Hepatic stellate cell (primary cell): ENCODE measurements around the gene STAT1.
A peak's percentile ranks its signal among the peaks of the same experiment; 100 is the strongest.

ENCODE experiments used
- DNase-seq: peaks from one replicate; pipeline ENCODE4 v3.0.0; 2011; ENCODE audit warnings: low spot score

The STAT1 gene

DNA sequence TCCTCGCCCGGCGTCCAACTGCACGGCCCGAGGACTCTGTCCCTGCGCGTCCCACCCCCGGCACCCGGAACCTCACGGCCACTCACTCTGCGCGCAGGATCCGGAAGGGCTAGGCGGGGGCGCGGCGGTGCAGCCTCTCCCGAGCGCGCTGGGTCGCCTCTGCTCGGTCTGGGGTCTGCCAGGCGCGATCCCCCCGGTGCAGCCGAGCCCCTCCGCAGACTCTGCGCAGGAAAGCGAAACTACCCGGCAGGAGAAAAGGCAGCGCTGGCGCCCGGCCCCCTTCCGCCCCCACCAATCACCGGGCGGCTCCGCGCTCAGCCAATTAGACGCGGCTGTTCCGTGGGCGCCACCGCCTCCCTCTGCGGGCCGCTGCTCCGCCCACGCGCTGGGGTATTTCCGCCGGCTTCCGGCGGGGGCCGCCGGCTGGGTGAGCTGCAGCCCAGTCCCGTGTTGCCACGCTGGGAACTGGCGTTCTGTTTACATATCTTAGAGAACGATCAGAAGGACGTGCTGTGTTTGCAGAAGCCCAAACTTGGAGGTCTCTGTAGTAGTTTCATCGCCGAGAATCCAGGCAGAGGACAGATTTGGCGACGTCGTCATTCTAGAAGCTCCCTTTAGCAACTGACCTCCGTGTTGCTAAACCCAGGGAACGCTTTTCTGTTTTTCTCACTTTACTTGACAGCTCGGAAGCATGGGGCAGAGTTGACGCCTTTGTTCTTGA lies at the start of gene STAT1:
Gene STAT1 (minus strand): TSS at position 240 of the 721 bp plus-strand sequence. CDS start 4,168 bp downstream, outside the sequence.
- DNase-seq = peak; percentile 97

DNA sequence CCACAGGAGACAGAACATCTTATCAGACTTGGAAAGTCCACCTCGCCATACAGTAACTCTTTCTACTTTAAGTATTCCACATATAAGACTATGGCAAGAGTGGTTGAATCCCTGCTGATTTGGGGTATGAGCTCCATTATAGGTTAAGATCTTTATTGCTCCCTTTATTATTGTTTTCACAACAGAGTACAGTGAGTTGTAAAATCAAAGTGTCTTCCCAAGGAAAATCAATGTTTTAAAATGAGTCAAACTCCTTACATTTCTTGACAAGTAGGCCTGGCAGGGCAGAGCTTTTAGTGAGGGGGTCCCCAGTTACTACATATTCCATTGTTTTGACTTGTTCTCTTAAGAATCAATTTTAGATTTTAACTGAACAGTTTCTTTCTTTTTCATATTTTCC lies 49.6 kb upstream of the STAT1 start:
- DNase-seq = no peak

DNA sequence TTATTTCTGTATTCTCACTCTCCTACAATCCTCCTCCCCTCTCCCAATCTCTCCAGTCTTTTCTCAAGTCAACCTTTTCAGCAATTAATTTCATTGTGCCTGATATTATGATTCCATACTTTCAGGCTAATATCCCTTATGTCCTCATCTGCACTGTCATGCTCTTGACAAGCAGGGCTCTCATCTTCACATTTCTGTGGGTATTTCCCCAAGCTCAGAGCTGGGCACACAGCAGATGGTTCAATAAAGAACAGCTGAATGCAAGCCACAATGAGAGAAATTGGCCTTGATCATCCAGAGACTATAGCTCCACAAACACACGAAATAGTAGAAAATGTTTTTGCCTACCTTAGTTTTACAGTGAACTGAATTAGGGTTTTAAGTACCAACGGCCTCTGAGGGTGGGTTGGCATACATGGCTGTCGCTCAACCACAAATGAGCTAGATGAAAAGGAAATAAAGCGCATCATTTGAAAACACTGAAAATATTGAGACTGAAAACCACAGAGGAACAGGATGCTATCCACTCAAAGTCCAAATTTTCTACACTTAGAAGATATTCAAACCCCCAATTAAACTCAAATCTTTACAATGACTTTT lies 47.5 kb upstream of the STAT1 start:
- DNase-seq = no peak

GRCh38 chr2:191059308-191059707 lies 45.3 kb upstream of the STAT1 start:
- no peak for DNase-seq

DNA sequence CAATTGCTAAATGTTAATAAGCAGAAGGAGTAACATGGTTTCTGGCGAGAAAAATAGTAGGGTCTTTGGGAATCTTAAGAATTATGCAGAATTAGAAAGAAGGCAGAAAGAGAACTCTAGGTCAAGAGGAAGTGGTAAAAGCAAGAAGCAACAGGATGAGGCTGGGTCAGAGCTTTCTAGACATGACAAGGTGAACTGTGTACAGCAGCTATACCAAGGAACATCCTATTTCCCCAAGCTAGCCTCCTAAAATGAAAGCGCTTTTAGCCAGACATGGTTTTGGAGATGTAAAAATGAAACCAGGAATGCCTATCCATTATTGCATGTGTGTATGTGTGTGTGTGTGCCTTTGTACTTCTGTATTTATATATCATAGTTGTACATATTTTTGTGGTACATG lies 42.3 kb upstream of the STAT1 start:
- no peak for DNase-seq

GRCh38 chr2:191053256-191053655 lies 39.3 kb upstream of the STAT1 start:
- DNase-seq = no peak

DNA sequence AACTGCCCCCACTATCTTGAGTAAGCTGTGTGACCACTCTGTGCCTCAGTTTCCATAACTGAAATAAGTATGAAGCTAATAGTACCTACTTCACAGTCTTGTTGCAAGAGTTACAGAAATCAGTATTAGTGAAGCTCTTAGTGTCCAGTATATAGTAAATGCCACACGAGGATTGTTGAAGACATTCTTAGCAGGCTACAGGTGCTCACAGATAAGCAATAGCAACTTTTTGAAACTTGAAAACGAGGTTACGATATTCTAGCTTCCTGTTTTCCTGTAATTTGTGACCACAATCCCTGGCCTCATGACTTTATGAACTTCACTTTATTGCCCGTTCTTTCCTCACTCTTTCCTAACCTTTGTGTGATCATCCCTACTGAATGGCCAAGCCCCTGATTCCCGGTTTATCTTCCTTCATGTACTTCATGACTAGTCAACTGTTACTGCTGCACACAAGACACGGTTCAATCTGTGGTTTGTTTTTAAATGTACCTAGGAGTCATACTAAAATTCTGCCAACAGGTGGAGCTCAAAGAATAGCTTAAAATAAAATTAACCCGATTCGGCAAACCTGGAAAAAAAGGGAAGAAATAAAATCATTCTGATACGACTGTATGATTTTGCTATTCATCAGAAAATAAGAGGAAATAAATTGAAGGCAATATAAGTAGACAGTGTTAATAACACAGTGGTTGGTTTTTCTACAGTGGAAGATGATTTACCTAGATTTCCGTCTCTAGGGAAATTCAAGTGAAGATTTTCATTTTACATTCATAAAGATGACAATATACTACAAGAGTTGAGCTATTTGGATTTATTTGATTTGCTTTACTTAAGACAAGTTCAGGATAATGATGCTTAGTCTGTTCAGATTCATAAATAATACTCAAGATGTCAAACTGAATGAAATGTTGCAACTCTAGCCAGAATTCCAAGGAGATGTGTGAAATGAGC lies 38.1 kb upstream of the STAT1 start:
- DNase-seq = no peak

GRCh38 chr2:191051177-191051576 lies 37.2 kb upstream of the STAT1 start:
- DNase-seq = no peak

GRCh38 chr2:191050640-191050987 lies 36.6 kb upstream of the STAT1 start:
- DNase-seq = peak; percentile 26

GRCh38 chr2:191049728-191050639 lies 36.0 kb upstream of the STAT1 start:
- DNase-seq = peak; percentile 22

DNA sequence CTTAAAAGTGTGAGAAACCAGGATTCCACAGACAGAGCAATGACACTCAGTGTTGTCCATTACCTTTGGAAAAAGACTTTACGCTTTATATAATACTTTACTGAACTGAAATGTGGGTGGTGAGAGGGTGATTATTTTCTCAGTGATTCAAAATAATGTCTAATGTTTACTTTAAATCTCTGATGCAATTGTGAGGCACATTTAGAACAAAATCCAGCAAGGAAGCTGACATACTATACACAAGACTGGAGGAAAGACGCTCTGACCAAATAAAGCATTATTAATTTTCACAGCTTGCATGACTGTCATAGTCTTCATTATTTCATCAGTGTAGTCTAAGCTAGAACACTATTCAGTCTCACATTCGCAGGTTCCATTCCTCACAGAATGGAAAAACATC lies 34.1 kb upstream of the STAT1 start:
- DNase-seq = peak; percentile 15

GRCh38 chr2:191045141-191045540 lies 31.2 kb upstream of the STAT1 start:
- DNase-seq = no peak

GRCh38 chr2:191043438-191043837 lies 29.5 kb upstream of the STAT1 start:
- no peak for DNase-seq

DNA sequence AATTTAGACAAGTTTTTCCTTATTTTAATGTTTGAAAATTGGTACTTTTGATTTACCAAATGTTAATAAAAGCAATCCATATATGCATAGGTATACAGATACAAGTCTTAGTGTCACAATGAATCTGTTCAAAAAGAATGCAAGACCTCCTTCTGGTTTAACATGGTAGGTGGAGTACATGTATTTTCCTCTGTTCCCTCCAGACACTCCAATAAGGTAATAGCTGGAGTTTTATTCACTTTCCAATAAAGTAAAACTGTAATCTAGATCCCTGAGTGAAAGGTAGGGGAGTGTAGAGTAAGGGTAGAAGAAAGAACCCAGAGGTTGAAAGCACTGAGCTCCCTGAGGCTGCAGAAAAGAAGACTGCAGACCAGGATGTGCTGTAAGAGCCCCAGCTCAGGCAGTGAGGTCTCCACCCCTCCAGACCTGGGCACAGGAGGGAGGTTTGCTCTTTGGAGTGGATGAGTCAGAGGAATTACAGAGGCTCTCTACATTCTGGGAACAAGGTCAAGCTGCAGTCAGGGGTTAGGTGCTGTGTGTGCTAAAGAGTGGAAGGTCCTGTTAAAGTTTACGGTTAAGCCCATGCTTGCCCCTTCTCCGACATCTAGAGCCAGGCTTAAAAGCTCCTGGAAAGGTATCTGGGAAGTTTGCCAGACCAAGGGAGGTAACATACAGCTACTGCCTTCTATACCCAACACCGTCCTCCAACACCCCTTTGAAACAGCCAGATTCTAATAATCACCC lies 27.6 kb upstream of the STAT1 start:
- no peak for DNase-seq

GRCh38 chr2:191039616-191040015 lies 25.6 kb upstream of the STAT1 start:
- no peak for DNase-seq

DNA sequence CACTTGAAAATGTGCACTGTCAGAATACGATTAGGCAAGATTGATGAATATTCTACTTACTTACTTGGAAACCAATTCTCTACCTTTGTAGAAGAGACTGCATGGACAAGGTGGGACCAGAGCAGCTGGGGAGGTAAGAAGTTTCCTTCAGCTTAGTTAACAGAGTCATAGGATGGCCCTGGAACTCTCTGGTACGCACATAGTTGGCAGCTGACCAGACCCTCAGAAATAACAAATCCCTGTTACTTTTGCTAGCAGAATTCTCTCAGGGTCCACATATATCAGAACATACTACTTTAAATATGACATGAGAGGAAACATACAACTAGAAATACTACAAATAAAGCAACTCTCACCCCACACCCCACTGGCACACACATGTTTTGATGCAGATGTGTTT lies 24.8 kb upstream of the STAT1 start:
- DNase-seq = no peak

GRCh38 chr2:191038241-191038725 lies 24.3 kb upstream of the STAT1 start:
- no peak for DNase-seq

- DNase-seq = no peak
These were observed 23.4 kb upstream of the STAT1 start for GRCh38 chr2:191037351-191037750.

- no peak for DNase-seq
These were observed 22.4 kb upstream of the STAT1 start for GRCh38 chr2:191036363-191036762.

- no peak for DNase-seq
These were observed 18.8 kb upstream of the STAT1 start for GRCh38 chr2:191032588-191033429.
